H1 (cell line): ENCODE measurements around the gene LTBP1. TPM values are rescaled to one million over a fixed set of nuclear protein-coding genes. Genes with fewer than 3 reads are reported as not detected.

Source experiments
- CEBPB ChIP-seq: IDR thresholded peaks from 2 replicates; pipeline ENCODE4 v1.6.1; 2012; ENCODE audit warnings: low read depth, low read length
- CHD7 ChIP-seq: fragments of 300-600 bp; sonication (generic); IDR thresholded peaks from 2 replicates; pipeline ENCODE4 v1.7.1; 2012; ENCODE audit warnings: low read length, moderate library complexity, mild to moderate bottlenecking, inconsistent platforms; ENCODE audit not compliant: insufficient replicate concordance
- EGR1 ChIP-seq: IDR thresholded peaks from 2 replicates; pipeline ENCODE4 v1.6.1; 2011; ENCODE audit warnings: low read depth, low read length, borderline replicate concordance
- EZH2 ChIP-seq: fragments of 200-600 bp; sonication (generic); IDR thresholded peaks from 2 replicates; pipeline ENCODE4 v1.7.1; 2012; ENCODE audit warnings: low read depth, mild to moderate bottlenecking, moderate library complexity, low read length, inconsistent platforms; ENCODE audit not compliant: severe bottlenecking
- HDAC6 ChIP-seq: IDR thresholded peaks from one replicate; pipeline ENCODE4 v1.7.1; 2012; ENCODE audit warnings: low read depth, mild to moderate bottlenecking, inconsistent platforms, low read length, moderate library complexity
- RFX5 ChIP-seq: IDR thresholded peaks from 2 replicates; pipeline ENCODE4 v1.6.1; 2011; ENCODE audit warnings: low read depth, low read length, improper control_type of control experiment, borderline replicate concordance
- SIN3A ChIP-seq, 2 experiments: IDR thresholded peaks in 1 of 2; conservative IDR thresholded peaks in 1 of 2; 2 replicates each; pipeline ENCODE4 v1.6.1; 2011 to 2012; ENCODE audit warnings: low read length in 2 of 2, improper control_type of control experiment in 1 of 2, low read depth in 1 of 2, mild to moderate bottlenecking in 1 of 2
- SP2 ChIP-seq: IDR thresholded peaks from 2 replicates; pipeline ENCODE4 v1.6.1; 2012; ENCODE audit warnings: mild to moderate bottlenecking, low read length, inconsistent platforms
- SRF ChIP-seq: IDR thresholded peaks from 2 replicates; pipeline ENCODE4 v1.6.1; 2011; ENCODE audit warnings: mild to moderate bottlenecking, low read depth, low read length, moderate library complexity
- SUZ12 ChIP-seq: fragments of 200-600 bp; sonication (generic); IDR thresholded peaks from 2 replicates; pipeline ENCODE4 v1.6.1; 2012; ENCODE audit warnings: mild to moderate bottlenecking, inconsistent platforms, low read length, moderate library complexity, mixed read lengths
- TCF12 ChIP-seq: IDR thresholded peaks from 2 replicates; pipeline ENCODE4 v1.6.1; 2011; ENCODE audit warnings: low read depth, mild to moderate bottlenecking, low read length
- polyA plus RNA-seq, 7 experiments: library from polyadenylated mRNA; depleted of rRNA in 3 of 7; stranded (reverse) in 5 of 7; unstranded in 2 of 7; fragments of >200 nt in 5 of 7; fragments of 200-250 nt in 2 of 7; gene quantifications; 1 replicate in 5 of 7; 2 replicates in 1 of 7; 4 replicates in 1 of 7; pipeline versions ENCODE4 v1.2.1 to v1.2.3, GENCODE V29; 2011 to 2013; ENCODE audit warnings: missing spikeins in 2 of 7, mixed read lengths in 2 of 7
- total RNA-seq: library from RNA; stranded (reverse); fragmentation: NEBNext Ultra II Directional; extraction: Animal tissue kit (Norgen Biotek cat#: 25700); gene quantifications from 2 replicates; pipeline ENCODE4 v1.2.1, GENCODE V29; 2021

Gene LTBP1
- total and polyA plus RNA-seq, 2 of the 8 experiments (the other 6 are each of a cell fraction or from before 2014, with no cell fraction given) = 15.4 to 24.7 TPM

- TF ChIP-seq CEBPB = no peak
- TF ChIP-seq CHD7 = no peak
- TF ChIP-seq EZH2 = no peak
- 0 out of 4 replicates have a peak, but pooled peaks of 1 of the 2 experiments have one; percentile 23 for TF ChIP-seq SIN3A (conservative IDR thresholded peaks at IDR 0.05 in 1 of 2, IDR thresholded peaks at IDR 0.05 in 1 of 2; ENCODE audit: low read depth in 1 of 2, low read length in 2 of 2)
- no peak for TF ChIP-seq TCF12
- TF ChIP-seq RFX5 = no peak
- TF ChIP-seq SUZ12 = no peak
- TF ChIP-seq SP2 = no peak
- no peak for TF ChIP-seq HDAC6
- TF ChIP-seq SRF = no peak
- no peak for TF ChIP-seq EGR1
Observed at GRCh38 chr2:32947484-32948143, 861 bp downstream of the LTBP1 start (continued).
